ENCODE measurements around the gene CMSS1.
A peak's percentile ranks its signal among the peaks of the same experiment; 100 is the strongest.

Gene CMSS1

GRCh38 chr3:100158918-100159330 lies 341.3 kb downstream of the CMSS1 start:
- CTCF ChIA-PET: interaction anchor here (1.0 to 1.5 kb wide), 6 partner anchors 10 to 316 kb away, joined by 3 read pairs; no protein-coding TSS in a partner anchor
- TF ChIP-seq CTCF (IDR thresholded peaks at IDR 0.05; ENCODE audit: insufficient read depth, low read length, missing control alignments): no peak
- DNase-seq (ENCODE audit: low read depth, low spot score): no peak
- no peak overlapping the region for H3K4me3 ChIP-seq (ENCODE audit: low read depth, low read length)
- POLR2A ChIA-PET: no interaction called here

GRCh38 chr3:100159331-100160153 lies 341.9 kb downstream of the CMSS1 start:
- TF ChIP-seq CTCF (IDR thresholded peaks at IDR 0.05; ENCODE audit: insufficient read depth, low read length, missing control alignments): no peak
- CTCF ChIA-PET: interaction anchor here (1.0 to 1.5 kb wide), 4 partner anchors 11 to 317 kb away, joined by 3 read pairs; no protein-coding TSS in a partner anchor
- POLR2A ChIA-PET: interaction anchor here (1.4 kb wide), 1 partner anchor 101 kb away, joined by 3 read pairs; the partner anchor contains the start of gene TBC1D23
- H3K4me3 ChIP-seq (ENCODE audit: low read depth, low read length): no peak overlapping the region
- DNase-seq (ENCODE audit: low read depth, low spot score): peak; percentile 46

GRCh38 chr3:100160521-100160920 lies 342.9 kb downstream of the CMSS1 start:
- DNase-seq (ENCODE audit: low read depth, low spot score): no peak
- TF ChIP-seq CTCF (IDR thresholded peaks at IDR 0.05; ENCODE audit: insufficient read depth, low read length, missing control alignments): no peak
- POLR2A ChIA-PET: interaction anchor here (1.4 kb wide), 1 partner anchor 100 kb away, joined by 3 read pairs; the partner anchor contains the start of gene TBC1D23
- no peak overlapping the region for H3K4me3 ChIP-seq (ENCODE audit: low read depth, low read length)
- CTCF ChIA-PET: interaction anchor here (0.8 to 1.6 kb wide), 3 partner anchors 25 to 94 kb away, joined by 3 to 6 read pairs (median 4); no protein-coding TSS in a partner anchor

- ChIA-PET CTCF (interaction anchor here (1.0 kb wide), 1 partner anchor 80 kb away, joined by 3 read pairs; no protein-coding TSS in a partner anchor), POLR2A (no interaction called here)
- no peak overlapping the region for H3K4me3 ChIP-seq (ENCODE audit: low read depth, low read length)
- DNase-seq (ENCODE audit: low read depth, low spot score): no peak
- no peak for TF ChIP-seq CTCF (IDR thresholded peaks at IDR 0.05; ENCODE audit: insufficient read depth, low read length, missing control alignments)
Observed at GRCh38 chr3:100163787-100164186, 346.1 kb downstream of the CMSS1 start.

- POLR2A ChIA-PET: no interaction called here
- CTCF ChIA-PET: interaction anchor here (1.0 kb wide), 1 partner anchor 81 kb away, joined by 3 read pairs; no protein-coding TSS in a partner anchor
Observed at GRCh38 chr3:100164743-100165142, 347.1 kb downstream of the CMSS1 start.

More at GRCh38 chr3:100164743-100165142, 347.1 kb downstream of the CMSS1 start:
- DNase-seq (ENCODE audit: low read depth, low spot score): no peak
- H3K4me3 ChIP-seq (ENCODE audit: low read depth, low read length): no peak overlapping the region
- no peak for TF ChIP-seq CTCF (IDR thresholded peaks at IDR 0.05; ENCODE audit: insufficient read depth, low read length, missing control alignments)
